NCI-H2029 treated with DMSO at 0.1 percent for 48 hours (cell line): Measurements from ENCODE around the gene DCN.

Experiments used
- DNase-seq: peaks from one replicate; lab custom pipeline; 2025; lab: John Stamatoyannopoulos, UW

DCN gene

DNA sequence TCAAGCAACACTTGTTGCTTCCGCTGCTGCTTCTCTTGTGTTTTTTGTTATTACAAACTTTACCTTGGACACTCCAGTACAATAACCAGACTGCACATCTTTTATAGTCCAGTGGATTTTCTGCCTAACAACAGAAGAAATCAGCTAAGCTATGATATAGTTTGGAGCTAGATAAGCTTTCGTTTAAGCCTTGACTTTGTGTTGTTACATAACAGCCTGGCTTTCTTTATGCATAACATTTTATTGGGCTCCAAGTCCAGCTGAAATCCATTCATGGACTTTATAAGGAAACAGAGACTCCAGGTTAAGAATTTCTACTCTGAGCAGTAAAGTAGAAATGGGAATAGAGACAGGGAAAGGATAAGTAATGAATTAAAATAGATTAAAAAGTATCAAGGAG lies 3.5 kb upstream of the DCN start:
- no peak for DNase-seq

- DNase-seq, result no peak
These were observed 2.8 kb upstream of the DCN start for GRCh38 chr12:91185421-91185820.

GRCh38 chr12:91183551-91183950 lies 934 bp upstream of the DCN start:
- no peak for DNase-seq

GRCh38 chr12:91180582-91181395 lies 1.8 kb downstream of the DCN start:
- no peak for DNase-seq

- no peak for DNase-seq
These were observed 2.6 kb downstream of the DCN start for GRCh38 chr12:91179966-91180561.

GRCh38 chr12:91179315-91179714 lies 3.3 kb downstream of the DCN start:
- no peak for DNase-seq

DNA sequence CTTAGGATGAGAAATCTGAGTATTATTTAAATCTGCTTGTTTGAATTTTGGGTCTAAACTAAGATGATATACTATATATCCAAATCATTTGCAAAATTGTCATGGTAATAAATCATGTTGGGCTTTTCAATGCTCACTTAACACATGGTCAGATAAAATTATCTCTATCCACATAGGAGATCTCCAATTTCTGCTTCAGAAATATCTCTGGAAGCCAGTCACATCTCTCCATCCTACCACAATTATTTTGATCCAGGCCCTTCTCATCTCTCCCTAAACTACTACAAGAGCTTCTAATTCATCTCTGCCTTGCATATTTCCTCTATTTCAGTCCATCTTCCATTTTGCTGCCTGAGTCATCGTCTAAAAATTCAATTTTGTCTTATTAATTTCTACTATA lies 3.8 kb downstream of the DCN start:
- DNase-seq, result no peak

DNA sequence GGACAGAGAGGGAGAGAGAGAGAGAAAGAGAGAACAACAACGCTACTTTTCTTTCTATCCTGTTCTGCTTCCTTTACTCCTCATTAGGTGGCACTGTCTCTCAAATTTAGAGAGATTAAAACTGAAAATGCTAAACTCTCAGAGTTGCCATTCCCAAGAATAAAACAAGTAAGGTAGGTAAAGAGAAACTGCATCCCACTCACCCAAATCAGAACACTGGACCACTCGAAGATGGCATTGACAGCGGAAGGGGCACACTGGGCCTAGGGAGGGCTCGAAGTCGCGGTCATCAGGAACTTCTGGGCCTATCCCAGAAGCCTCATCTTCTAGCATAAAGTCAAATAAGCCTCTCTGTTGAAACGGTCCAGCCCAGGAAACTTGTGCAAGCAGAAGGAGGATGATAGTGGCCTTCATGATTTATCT lies 4.5 kb downstream of the DCN start:
- no peak for DNase-seq

DNA sequence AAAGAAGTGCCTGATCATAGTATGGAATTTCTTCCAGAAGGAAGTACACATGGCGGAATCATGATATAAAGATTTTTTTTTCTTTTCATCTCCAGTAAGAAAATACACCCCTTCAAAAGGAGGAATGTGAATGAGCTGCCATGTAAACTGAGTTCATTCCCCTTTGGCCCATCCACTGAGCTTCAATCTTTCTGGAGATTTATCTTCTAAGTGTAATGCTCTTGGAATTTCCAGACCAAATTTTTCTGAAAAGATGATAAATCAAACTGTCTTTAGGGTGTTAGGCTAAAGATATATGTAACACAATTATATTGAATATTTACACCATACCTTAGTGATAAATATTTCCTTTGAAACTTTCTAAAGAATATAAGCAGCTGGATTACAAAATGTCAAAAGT lies 5.2 kb downstream of the DCN start:
- no peak for DNase-seq

GRCh38 chr12:91176915-91177314 lies 5.7 kb downstream of the DCN start:
- DNase-seq, result no peak

DNA sequence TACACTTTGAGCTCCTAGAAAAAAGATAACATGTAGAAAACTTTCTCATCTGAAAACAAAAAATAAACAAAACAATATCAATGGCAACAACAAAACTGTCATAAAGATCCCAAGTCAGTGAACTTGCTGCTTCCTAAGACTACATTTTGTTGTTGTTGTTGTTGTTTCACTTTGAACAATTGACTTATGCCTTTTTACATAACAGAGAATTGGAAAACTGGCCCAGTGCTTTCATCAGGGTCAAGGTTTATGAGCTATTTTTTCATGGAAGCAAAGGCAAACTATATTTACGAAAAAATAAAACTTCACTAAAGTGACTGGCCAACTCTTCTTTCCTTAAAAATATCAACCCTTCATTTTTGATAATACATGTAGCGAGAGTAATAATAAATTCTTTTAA lies 6.3 kb downstream of the DCN start:
- no peak for DNase-seq

GRCh38 chr12:91173124-91173523 lies 9.5 kb downstream of the DCN start:
- DNase-seq, result no peak

DNA sequence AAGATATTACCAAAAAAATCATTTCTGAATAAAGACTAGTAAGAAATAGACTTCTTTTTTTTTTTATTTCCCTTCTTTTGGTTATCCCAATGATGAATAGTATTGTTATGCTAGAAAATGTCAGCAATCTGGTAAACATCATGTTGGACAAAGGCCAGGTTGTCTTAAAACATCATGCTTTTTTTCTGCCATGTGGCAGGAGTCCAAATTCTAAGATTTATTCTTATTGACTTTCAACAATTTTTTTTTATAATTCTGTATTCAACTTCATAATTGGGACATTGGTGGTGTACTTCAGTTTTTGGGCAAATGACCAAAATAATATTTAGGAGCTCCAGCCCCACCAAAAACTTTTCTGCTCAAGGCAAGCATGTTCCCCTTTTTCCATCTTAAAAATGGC lies 10.5 kb downstream of the DCN start:
- DNase-seq, result no peak

DNA sequence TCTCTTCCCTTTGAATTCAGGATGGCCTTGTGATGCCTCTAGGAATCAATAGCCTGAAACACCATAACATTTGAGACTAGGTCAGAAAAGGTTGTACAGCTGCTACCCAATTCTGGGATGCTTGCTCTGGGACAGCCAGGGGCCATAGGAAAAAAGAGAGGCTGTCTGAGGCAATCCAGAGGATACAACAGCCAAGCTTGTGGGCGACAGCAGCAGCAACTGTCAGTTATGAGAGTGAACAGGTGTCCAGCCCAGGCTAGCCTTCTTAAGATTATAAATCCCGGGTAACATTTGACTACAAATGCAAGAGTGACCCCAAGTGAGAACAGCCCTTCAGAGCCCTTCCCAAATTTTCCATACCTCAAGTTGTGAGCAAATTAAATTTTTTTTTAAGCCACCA lies 11.1 kb downstream of the DCN start:
- DNase-seq, result no peak

GRCh38 chr12:91163116-91163515 lies 19.5 kb downstream of the DCN start:
- no peak for DNase-seq

- DNase-seq, result no peak
These were observed 21.6 kb downstream of the DCN start for GRCh38 chr12:91161009-91161408.

DNA sequence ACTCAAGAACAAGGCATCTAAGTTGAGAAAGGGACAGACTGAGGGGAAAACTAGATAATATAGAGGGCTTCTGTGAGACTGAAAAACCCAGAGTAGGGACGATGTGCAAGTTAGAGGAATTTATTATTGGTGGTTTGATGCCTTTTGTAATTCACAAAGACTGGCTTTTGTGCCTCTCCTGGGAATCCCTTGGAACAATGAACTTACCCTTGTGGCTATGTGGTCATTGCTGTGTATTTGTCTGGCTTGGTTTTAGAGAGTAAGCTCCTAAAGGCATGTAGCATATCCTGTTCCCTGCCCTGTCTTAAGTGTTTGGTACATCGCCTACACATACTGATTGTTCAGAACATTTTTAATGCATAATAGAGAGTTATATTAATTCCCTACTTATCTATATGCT lies 26.6 kb downstream of the DCN start:
- no peak for DNase-seq

DNA sequence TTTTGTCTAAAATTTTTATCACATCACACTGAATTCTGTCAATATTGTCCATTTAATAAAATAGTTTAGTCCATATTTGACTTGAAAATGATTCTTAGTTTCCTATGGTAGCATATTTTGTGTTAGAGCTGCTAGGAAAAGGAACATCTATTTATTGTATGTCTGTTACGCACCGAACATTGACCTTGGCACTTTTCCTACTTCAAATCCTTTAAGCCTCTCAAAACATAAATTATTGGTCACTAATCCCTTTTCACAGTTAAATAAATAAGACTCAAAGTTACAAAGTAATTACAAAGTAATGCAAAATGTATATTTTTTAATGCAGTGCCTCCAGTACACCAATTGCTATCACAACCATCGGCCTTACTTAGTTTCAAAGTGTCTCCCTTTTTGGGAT lies 28.5 kb downstream of the DCN start:
- no peak for DNase-seq

GRCh38 chr12:91144053-91144452 lies 38.6 kb downstream of the DCN start:
- DNase-seq, result no peak

DNA sequence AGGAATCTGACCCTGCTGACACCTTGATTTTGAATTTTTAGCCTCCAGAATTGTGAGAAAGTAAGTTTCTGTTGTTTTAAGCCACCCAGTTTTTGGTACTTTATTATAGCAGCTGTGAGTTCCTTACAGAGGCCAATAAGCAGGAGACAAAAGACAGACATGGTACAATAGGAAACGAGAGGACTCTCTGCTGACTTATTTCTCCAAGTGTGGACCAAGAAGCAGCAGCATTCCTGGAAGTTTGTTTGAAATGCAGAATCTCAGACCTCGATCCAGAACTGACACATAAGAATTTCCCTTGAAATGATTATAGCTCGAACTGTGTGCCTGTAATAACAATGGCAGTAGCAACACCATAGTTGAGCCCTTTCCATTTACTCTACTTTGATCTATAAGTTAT lies 39.4 kb downstream of the DCN start:
- DNase-seq, result no peak

DNA sequence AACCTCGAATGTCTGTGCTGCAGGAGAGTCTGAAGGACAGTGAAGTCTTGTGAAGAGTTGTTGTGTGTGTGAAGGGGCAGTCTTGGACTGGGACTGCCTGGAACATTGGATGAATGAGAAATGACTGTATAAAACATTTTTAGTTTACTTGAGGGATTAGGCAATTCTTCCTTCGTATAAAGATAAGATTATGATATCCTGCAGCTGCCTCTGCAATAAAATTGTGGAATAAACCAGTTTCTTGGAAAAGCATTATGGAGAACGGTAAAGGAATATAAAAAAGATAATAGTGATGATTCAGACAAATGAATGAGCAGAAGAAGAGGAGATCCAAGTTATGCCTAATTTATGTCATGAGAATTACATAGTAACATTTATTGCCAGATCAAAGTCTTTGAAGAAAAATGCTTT lies 40.4 kb downstream of the DCN start:
- no peak for DNase-seq

DNA sequence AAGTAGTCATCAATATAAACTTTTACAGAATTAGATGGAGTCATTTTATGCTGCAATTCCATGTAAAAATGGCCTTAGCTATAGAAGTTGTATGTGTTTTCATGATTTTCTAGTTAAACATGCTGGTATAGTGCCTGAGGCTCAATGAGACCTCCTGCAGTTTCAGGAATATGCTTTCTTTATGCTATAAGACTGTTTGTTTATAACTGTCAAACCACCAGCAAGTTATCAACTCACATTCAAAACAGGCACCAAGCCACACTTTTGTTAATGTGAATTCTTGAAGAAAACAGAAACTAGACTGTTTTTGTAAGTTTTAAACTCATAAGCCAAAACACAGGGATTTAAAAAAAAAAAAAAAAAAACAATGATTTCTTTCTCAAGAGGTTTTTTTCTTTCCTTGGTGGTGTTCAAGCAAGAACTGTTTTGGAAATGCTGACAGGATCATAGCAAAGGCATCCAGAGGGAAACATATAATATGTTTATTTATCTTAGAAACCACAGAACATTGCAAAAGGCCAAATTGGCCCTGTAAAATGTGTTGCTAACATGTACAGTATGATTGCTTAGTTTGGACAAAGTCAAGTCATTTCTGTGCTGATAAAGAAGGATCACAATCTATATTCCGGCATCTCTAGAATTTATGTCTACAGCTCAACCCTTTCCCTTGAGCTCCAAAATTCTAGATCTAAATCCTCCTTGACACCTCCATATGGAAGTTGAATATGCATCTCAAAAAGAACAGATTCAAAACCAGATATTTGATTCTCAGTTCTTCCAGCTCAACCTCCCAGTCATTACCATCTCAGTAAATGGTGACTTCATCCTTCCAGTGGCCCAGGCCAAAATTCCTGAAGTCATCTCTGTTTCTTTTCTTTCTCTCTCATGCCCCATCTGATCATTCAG lies 42.3 kb downstream of the DCN start:
- no peak for DNase-seq

- no peak for DNase-seq
These were observed 43.3 kb downstream of the DCN start for GRCh38 chr12:91139286-91139685.
